Mucosa of rectum (tissue), 2 donors: ENCODE measurements around the gene AMIGO3.
"Not testable (repeated sequence)": the region's sequence is repeated elsewhere in the genome, so short reads cannot be mapped to it uniquely, and the experiment has no call there.

ENCODE experiments used
- H3K27ac ChIP-seq, 2 donors: one replicate each; pipeline ENCODE4 v1.7.0; 2013; ENCODE audit warnings: inconsistent platforms in 2 of 2, low read depth in 2 of 2, low read length in 2 of 2
- H3K27me3 ChIP-seq, 2 donors: one replicate each; pipeline ENCODE4 v1.7.0; 2013; ENCODE audit warnings: low read length in 2 of 2; ENCODE audit not compliant: control insufficient read depth in 2 of 2, insufficient read depth in 2 of 2
- H3K36me3 ChIP-seq, 2 donors: one replicate each; pipeline ENCODE4 v1.7.0; 2013; ENCODE audit warnings: low read length in 2 of 2; ENCODE audit not compliant: control insufficient read depth in 2 of 2, insufficient read depth in 2 of 2
- H3K4me1 ChIP-seq, 2 donors: one replicate each; pipeline ENCODE4 v1.7.0; 2013; ENCODE audit warnings: low read length in 2 of 2, mild to moderate bottlenecking in 1 of 2; ENCODE audit not compliant: control insufficient read depth in 2 of 2, insufficient read depth in 2 of 2
- H3K4me3 ChIP-seq, 2 donors: one replicate each; pipeline ENCODE4 v1.7.0; 2013; ENCODE audit warnings: low read length in 2 of 2
- H3K9ac ChIP-seq, 2 donors: one replicate each; pipeline ENCODE4 v1.7.0; 2013; ENCODE audit warnings: low read length in 2 of 2, low read depth in 1 of 2, mild to moderate bottlenecking in 1 of 2
- H3K9me3 ChIP-seq, 2 donors: one replicate each; pipeline ENCODE4 v1.7.0; 2013; ENCODE audit warnings: low read length in 2 of 2; ENCODE audit not compliant: control insufficient read depth in 2 of 2
- donor health status: healthy.
- donor health status: Normal muscosa, but diverticular disease.

Gene AMIGO3, protein sequence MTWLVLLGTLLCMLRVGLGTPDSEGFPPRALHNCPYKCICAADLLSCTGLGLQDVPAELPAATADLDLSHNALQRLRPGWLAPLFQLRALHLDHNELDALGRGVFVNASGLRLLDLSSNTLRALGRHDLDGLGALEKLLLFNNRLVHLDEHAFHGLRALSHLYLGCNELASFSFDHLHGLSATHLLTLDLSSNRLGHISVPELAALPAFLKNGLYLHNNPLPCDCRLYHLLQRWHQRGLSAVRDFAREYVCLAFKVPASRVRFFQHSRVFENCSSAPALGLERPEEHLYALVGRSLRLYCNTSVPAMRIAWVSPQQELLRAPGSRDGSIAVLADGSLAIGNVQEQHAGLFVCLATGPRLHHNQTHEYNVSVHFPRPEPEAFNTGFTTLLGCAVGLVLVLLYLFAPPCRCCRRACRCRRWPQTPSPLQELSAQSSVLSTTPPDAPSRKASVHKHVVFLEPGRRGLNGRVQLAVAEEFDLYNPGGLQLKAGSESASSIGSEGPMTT

DNA sequence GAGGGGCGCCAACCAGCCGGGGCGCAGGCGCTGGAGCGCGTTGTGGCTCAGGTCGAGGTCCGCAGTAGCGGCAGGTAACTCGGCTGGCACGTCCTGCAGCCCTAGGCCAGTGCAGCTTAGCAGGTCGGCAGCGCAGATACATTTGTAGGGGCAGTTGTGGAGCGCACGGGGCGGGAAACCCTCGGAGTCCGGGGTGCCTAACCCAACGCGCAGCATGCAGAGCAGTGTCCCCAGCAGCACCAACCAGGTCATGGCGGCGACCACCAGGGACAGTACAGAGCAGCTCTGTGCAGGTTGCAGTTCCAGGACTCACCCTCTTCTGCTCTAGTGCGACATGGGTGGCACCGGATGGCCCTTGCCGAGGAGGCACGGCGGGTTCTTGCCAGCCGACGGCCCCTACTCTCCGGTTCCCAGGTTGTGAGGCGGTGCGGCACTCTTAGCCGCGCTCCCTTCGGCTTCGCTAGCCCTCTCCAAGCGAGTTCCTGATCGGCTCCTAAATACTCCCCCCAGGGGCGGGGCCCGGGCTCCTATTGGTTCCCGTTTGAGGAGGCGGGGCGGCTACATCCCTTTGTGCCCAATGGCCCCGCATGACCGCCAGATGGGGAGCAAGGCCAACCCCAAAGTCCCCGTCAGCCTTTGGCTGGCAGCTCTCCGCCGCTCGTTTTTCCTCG, at the start of gene AMIGO3:
Gene AMIGO3 (minus strand): TSS at position 471 of the 671 bp plus-strand sequence. CDS start 219 bp downstream, at position 252.
- Histone ChIP-seq H3K4me1 (peaks cover 27% of the 10 kb centered on the region in 2 donors), H3K9ac (peak within 1 kb of the TSS; percentile 56 to 63), H3K9me3 (no peaks in the 10 kb centered on the region), H3K27me3 (no peaks in the 10 kb centered on the region), H3K27ac (peak within 1 kb of the TSS; percentile 37 to 65), H3K36me3 (peaks cover 23 to 25% of the 10 kb centered on the region in 2 donors), H3K4me3 (peak within 1 kb of the TSS; percentile 87 to 89)

DNA sequence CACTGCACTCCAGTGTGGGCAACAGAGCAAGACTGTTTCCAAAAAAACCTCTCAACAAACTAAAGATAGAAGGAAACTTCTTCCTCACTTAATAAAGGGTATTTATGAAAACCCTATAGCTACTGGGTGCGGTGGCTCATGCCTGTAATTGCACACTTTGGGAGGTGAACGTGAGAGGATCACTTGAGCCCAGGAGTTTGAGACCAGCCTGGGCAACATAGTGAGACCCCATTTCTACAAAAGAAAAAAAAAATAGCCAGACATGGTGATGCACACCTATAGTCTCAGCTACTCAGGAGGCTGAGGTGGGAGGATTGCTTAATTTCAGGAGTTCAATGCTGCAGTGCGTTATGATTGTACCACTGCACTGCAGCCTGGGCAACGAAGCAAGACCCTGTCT, 44.5 kb upstream of the AMIGO3 start:
- H3K4me1 ChIP-seq: no peaks in the 10 kb centered on the region
- H3K9me3 ChIP-seq: no peaks in the 10 kb centered on the region
- no peak overlapping the region for H3K4me3 ChIP-seq
- no peak overlapping the region for H3K9ac ChIP-seq
- H3K27ac ChIP-seq: no peak overlapping the region
- peaks cover 0 to 3% of the 10 kb centered on the region in 2 donors for H3K36me3 ChIP-seq
- no peaks in the 10 kb centered on the region for H3K27me3 ChIP-seq

DNA sequence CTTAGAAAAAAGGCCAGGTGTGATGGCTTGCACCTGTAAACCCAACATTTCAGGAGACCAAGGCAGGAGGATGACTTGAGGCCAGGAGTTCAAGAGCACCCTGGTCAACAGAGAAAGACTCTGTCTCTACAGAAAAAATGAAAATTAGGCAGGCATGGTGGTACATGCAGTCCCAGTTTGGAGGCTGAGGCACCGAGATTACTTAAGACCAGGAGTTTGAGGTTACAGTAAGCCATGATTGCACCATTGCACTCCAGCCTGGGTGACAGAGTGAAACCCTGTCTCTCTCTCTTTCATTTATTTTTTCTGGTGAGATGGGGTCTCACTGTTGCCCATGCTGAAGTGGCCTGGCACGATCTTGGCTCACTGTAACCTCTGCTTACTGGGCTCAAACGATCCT, 42.2 kb upstream of the AMIGO3 start:
- Histone ChIP-seq H3K36me3 (no peaks in the 10 kb centered on the region), H3K27me3 (no peaks in the 10 kb centered on the region), H3K9ac (no peak overlapping the region), H3K27ac (no peak overlapping the region), H3K4me1 (no peaks in the 10 kb centered on the region), H3K4me3 (no peak overlapping the region), H3K9me3 (no peaks in the 10 kb centered on the region)

DNA sequence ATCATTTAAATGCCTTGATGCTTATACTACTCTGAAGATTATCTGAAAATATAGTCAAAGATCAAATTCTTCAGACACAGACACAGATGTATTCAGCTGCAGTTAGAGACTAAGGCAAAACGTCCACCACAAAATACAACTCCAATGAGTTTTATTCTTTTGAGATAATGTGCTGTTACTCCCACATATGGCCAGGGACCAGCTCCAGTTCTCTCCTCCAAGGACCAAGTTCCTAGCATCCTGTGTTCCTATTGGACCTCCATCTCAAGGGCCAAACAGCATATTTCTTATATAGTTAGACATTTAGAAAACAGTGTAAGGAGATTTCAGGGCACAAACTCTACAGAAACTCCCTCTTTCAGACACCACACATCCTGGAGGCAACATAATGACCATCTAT, 39.7 kb upstream of the AMIGO3 start:
- Histone ChIP-seq H3K9ac (no peak overlapping the region), H3K36me3 (no peaks in the 10 kb centered on the region), H3K4me1 (no peaks in the 10 kb centered on the region), H3K9me3 (no peaks in the 10 kb centered on the region), H3K27ac (no peak overlapping the region), H3K27me3 (no peaks in the 10 kb centered on the region), H3K4me3 (no peak overlapping the region)

DNA sequence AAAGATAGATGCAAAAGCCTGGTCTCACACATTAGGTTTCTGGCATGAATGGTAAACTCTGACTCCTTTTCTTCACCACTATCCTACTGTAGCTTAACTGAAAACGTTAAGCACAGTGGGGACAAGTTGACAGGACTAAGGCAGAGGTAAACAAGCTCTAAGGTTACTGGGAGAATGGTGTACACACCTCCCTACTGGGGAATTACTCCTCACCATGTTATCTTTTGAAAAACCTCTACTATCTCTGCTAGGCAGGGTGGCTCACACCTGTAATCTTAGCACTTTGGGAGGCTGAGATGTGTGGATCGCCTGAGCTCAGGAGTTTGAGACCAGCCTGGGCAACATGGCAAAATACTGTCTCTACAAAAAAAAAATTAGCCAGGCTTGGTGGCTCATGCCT, 37.7 kb upstream of the AMIGO3 start:
- no peak overlapping the region for H3K4me3 ChIP-seq
- H3K27ac ChIP-seq: no peak overlapping the region
- no peak overlapping the region for H3K9ac ChIP-seq
- H3K27me3 ChIP-seq: no peaks in the 10 kb centered on the region
- H3K9me3 ChIP-seq: no peaks in the 10 kb centered on the region
- H3K36me3 ChIP-seq: no peaks in the 10 kb centered on the region
- H3K4me1 ChIP-seq: no peaks in the 10 kb centered on the region

DNA sequence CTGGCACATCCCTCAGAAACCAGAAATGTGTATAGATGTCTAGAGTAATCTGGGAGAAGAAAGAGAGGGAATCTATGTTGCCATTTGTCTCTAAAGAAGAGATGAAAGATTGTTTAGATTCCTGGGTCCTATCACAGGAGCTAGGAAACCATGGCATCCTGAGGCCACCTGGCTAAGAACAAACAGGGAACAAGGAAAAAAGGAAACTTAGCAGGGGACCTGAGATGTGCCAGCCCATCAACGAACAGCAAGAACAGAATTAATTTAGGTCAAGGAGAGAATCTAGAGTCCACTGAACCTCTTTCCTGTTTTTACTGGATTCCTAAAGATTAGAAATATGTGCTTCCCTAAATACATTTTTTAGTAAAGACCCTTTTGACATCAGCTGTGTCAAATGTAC, 36.6 kb upstream of the AMIGO3 start:
- no peak overlapping the region for H3K27ac ChIP-seq
- H3K4me1 ChIP-seq: no peaks in the 10 kb centered on the region
- H3K9ac ChIP-seq: no peak overlapping the region
- H3K36me3 ChIP-seq: no peaks in the 10 kb centered on the region
- no peak overlapping the region for H3K4me3 ChIP-seq
- no peaks in the 10 kb centered on the region for H3K27me3 ChIP-seq
- no peaks in the 10 kb centered on the region for H3K9me3 ChIP-seq

DNA sequence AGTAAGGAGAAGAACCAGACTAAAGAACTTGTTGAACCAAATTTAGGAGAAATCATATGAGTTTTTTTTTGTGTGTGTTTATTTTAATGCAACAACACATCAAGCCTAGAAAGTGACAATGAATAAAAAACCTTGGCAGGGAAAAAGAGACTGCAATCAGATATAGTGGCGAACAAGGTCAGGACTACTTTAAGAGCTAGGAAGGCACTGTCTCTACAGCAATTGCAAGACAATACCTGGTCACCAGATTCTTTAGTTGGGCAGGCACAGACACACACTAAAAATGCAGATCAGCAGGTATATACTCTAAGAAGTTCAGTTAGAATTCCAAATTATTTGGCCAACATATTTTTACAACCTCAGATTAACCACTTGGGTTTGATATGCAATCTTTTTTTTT, 35.1 kb upstream of the AMIGO3 start:
- Histone ChIP-seq H3K27ac (no peak overlapping the region), H3K9me3 (no peaks in the 10 kb centered on the region), H3K9ac (no peak overlapping the region), H3K4me3 (no peak overlapping the region), H3K36me3 (peaks cover 0 to 5% of the 10 kb centered on the region in 2 donors), H3K4me1 (no peaks in the 10 kb centered on the region), H3K27me3 (no peaks in the 10 kb centered on the region)

DNA sequence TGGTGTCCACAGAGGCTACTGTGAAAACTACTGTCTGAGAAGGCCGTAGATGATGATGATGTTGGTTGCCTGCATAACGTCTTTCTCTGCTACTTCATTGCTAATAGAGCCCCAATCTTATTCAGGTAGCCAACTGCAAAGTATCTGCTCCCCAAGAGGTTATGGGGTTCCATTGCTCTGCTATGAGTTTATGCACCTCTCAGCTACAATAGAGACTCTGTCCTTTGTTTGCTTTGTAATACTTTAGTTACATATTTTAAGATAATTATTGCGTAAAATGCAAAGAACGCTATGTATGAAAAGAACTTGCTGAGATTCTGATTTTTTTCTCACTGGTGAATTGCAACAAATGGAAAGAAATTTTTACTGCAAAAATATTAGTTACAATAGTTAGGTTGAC, 32.0 kb upstream of the AMIGO3 start:
- Histone ChIP-seq H3K36me3 (peaks cover 7 to 15% of the 10 kb centered on the region in 2 donors), H3K9ac (no peak overlapping the region), H3K9me3 (no peaks in the 10 kb centered on the region), H3K4me1 (no peaks in the 10 kb centered on the region), H3K4me3 (no peak overlapping the region), H3K27ac (no peak overlapping the region), H3K27me3 (no peaks in the 10 kb centered on the region)

DNA sequence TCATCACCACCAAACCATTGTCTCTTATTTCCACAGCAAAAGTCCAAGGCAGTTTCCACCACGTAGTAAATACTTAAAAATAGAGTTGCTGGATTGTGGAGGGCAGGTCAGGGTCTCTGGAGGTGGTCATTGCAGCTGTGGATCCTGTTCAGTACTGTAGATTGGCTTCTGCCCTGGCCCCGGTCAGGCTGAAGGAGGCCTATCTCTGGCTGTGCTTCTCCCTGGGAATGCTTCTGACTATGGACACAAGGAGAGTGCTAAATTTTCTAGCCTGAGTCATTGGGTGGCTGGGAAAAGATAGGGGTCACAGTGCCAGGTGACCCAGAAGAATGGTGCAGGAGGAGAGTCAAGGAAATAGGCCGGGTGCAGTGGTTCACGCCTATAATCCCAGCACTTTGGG, 30.6 kb upstream of the AMIGO3 start:
- peaks cover 7 to 21% of the 10 kb centered on the region in 2 donors for H3K36me3 ChIP-seq
- no peaks in the 10 kb centered on the region for H3K27me3 ChIP-seq
- H3K9ac ChIP-seq: no peak overlapping the region
- H3K9me3 ChIP-seq: no peaks in the 10 kb centered on the region
- H3K27ac ChIP-seq: no peak overlapping the region
- H3K4me3 ChIP-seq: no peak overlapping the region
- H3K4me1 ChIP-seq: no peaks in the 10 kb centered on the region

DNA sequence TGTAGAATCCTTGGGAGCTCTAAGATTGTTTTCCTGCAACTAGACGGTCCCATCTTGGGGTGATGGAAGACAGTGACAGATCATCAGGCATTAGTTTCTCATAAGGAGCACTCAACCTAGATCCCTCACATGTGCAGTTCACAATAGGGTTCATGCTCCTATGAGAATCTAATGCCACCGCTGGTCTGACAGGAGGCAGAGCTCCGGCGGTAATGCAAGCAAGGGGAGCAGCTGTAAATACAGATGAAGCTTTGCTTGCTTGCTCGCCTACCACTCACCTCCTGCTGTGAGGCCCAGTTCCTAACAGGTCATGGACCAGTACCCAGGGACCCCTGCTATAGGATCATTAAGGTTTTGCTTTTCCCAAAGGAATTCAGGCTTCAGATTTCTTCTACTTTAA, 29.4 kb upstream of the AMIGO3 start:
- H3K36me3 ChIP-seq: peaks cover 7 to 24% of the 10 kb centered on the region in 2 donors
- H3K27ac ChIP-seq, H3K4me3 ChIP-seq, H3K27me3 ChIP-seq, H3K9ac ChIP-seq, H3K4me1 ChIP-seq, H3K9me3 ChIP-seq: not testable (repeated sequence)
